Measurements from ENCODE around the gene GABRG3.
"Not testable (repeated sequence)": the region's sequence is repeated elsewhere in the genome, so short reads cannot be mapped to it uniquely, and the experiment has no call there.

GABRG3 gene

DNA sequence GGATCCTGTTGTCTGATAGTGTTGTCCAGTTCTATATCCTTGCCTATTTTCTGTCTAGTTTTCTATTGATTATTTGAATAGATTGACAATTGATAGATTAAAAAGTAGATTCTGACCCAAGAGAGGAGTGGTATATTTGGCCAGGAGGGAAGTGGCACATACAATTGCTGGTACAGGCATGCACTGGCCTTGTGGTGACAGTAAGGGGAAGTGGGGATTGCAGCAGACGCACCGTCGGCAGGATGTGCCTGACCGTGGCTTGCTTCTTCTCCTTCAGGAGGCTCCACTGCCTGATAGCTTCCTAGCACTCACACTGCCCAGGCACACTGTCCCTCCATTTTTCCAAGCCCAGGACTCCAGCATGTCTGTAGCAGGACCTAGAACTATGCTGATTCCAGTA, 10.5 kb downstream of the GABRG3 start:
- TF ChIP-seq, protein P1, sequence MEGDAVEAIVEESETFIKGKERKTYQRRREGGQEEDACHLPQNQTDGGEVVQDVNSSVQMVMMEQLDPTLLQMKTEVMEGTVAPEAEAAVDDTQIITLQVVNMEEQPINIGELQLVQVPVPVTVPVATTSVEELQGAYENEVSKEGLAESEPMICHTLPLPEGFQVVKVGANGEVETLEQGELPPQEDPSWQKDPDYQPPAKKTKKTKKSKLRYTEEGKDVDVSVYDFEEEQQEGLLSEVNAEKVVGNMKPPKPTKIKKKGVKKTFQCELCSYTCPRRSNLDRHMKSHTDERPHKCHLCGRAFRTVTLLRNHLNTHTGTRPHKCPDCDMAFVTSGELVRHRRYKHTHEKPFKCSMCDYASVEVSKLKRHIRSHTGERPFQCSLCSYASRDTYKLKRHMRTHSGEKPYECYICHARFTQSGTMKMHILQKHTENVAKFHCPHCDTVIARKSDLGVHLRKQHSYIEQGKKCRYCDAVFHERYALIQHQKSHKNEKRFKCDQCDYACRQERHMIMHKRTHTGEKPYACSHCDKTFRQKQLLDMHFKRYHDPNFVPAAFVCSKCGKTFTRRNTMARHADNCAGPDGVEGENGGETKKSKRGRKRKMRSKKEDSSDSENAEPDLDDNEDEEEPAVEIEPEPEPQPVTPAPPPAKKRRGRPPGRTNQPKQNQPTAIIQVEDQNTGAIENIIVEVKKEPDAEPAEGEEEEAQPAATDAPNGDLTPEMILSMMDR (IDR thresholded peaks at IDR 0.05; ENCODE audit: insufficient read depth, low read depth, low read length, missing control alignments), result no peak
- no peak overlapping the region for H3K4me3 ChIP-seq (ENCODE audit: low read depth, low read length)
- DNase-seq (ENCODE audit: low read depth), result no peak

DNA sequence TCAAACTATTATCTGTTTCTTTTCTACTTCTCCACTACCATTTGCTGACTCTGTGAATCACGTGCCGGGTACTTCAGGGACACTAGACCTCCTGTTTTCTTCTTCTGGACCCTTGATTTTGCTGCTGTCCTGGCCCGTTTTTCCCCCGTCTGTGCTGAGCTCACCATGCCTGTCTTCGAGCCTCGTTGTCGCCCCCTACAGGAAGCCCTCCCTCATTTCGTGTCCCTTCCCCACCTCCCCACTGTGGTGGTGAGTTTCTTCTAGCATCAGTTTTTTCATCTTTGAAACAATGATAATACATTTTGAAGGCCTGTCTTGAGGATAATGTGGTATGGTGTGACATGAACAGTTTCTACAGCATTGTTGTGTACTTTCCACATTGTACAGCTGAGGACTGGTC, 12.8 kb downstream of the GABRG3 start:
- H3K4me3 ChIP-seq (ENCODE audit: low read depth, low read length), result no peak overlapping the region
- DNase-seq (ENCODE audit: low read depth), result no peak
- TF ChIP-seq, protein P1 (IDR thresholded peaks at IDR 0.05; ENCODE audit: insufficient read depth, low read depth, low read length, missing control alignments), result no peak

DNA sequence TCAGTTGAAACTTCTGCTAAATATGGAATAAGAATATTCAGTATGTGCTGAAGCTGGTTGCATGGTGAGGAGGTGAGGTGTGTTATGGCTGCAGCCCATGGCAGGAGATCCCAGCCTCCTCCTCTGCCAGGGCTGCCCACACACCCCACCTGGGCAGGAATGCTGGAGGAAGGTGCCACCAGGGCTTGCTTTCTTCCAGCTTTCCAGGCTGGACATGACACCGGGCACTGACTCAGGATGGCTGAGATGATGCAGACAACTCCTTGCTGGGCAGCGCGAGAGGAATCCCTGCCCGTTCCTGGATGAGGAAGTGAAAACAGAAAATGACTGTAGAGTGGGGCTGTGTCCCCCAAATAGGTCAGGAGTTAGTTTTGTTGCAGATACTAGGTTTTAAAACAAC, 14.1 kb downstream of the GABRG3 start:
- no peak for DNase-seq (ENCODE audit: low read depth)
- TF ChIP-seq, protein P1 (IDR thresholded peaks at IDR 0.05; ENCODE audit: insufficient read depth, low read depth, low read length, missing control alignments), result no peak

DNA sequence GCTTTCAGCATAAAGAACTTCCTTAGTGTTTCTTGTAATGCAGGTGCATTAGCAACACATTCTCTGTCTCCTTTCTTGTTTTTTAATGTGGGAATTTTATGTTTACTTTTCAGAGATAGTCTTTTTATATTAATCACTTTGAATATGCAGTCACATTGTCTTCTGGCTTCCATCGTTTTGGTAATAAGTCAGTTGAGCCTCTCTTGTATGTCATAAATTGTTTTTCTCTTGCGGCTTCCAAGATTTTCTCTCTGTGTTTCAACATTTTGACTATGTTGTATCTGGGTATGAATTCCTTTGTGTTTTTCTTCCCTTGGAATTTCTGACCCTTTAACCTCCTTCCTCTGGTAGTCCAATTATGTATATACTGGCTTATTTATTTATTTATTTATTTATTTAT, 25.3 kb downstream of the GABRG3 start:
- DNase-seq (ENCODE audit: low read depth), result no peak
- TF ChIP-seq, protein P1 (IDR thresholded peaks at IDR 0.05; ENCODE audit: insufficient read depth, low read depth, low read length, missing control alignments), result no peak
- H3K4me3 ChIP-seq (ENCODE audit: low read depth, low read length), result no peak overlapping the region

More for the DNA sequence above, 14.1 kb downstream of the GABRG3 start:
- H3K4me3 ChIP-seq (ENCODE audit: low read depth, low read length), result no peak overlapping the region

DNA sequence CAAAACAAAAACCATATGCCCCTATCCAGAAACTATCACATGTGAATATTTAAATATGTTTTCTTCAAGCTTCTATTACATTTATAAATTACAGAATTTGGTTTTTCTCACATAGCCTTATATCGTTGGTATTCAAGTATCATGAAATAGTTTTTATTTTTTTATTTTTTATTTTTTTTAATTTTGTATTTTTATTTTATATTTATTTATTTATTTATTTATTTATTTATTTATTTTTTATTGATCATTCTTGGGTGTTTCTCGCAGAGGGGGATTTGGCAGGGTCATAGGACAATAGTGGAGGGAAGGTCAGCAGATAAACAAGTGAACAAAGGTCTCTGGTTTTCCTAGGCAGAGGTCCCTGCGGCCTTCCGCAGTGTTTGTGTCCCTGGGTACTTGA, 32.0 kb downstream of the GABRG3 start:
- not testable (repeated sequence) for H3K4me3 ChIP-seq (ENCODE audit: low read depth, low read length); DNase-seq (ENCODE audit: low read depth)

DNA sequence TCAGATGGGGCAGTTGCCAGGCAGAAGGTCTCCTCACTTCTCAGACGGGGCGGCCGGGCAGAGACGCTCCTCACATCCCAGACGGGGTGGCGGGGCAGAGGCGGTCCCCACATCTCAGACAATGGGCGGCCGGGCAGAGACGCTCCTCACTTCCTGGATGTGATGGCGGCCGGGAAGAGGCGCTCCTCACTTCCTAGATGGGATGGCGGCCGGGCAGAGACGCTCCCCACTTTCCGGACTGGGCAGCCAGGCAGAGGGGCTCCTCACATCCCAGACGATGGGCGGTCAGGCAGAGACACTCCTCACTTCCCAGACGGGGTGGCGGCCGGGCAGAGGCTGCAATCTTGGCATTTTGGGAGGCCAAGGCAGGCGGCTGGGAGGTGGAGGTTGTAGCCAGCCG, 33.2 kb downstream of the GABRG3 start:
- not testable (repeated sequence) for DNase-seq (ENCODE audit: low read depth); H3K4me3 ChIP-seq (ENCODE audit: low read depth, low read length)

DNA sequence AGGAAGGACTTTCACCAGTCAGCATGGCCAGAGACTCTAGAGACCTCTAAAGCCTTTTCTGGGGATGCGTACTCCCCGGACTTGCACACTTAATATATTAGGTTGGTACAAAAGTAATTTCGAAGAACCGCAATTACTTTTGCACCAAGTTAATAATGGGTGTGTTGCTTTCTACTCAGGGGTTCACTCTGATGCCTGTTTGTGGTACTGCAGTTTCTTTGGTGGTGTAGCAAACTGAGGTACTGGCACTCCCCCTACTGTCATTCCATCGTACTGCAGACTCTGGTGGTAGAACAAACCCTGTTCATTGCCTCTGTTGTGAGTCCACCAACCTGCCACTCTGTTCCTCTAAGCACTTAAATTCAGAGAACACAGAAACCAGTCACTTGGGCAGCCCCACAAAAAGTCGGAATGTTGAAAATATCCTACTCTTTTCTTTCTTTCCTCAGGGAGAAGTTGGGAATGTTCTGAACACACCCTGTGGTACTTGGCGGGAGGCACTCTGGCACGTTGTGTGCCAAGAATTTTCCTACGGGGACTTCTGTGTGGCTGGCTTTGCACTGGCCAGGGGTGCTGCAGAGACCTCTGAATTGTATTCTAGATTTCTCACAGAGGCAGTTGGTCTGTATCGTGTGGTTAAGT, 46.3 kb downstream of the GABRG3 start:
- no peak overlapping the region for H3K4me3 ChIP-seq (ENCODE audit: low read depth, low read length)
- TF ChIP-seq, protein P1 (IDR thresholded peaks at IDR 0.05; ENCODE audit: insufficient read depth, low read depth, low read length, missing control alignments), result peak; percentile 47
- DNase-seq (ENCODE audit: low read depth), result peak; percentile 24

DNA sequence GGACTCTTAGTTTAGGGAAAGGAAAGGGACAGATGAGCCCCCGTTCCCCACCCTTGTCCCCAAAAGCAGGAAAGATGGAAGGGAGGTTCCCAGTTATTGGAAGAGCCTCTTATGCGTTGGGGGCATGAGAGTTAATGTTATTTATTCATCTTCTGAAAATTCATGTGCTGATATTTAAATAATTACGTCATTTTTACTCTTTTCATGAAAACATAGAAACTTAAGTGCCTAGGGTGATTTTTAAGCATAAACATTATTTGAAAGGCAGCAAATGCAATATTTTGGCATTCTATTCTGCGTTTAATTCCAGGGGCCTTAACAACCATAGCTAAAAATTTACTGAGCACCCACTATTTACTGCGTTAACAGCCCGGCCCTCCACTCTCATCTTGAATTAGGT, 48.7 kb downstream of the GABRG3 start:
- DNase-seq (ENCODE audit: low read depth), result no peak
- H3K4me3 ChIP-seq (ENCODE audit: low read depth, low read length), result no peak overlapping the region
- TF ChIP-seq, protein P1 (IDR thresholded peaks at IDR 0.05; ENCODE audit: insufficient read depth, low read depth, low read length, missing control alignments), result no peak

Measured in GM12865 (cell line).